HFFc6 (cell line): Measurements from ENCODE around the gene OR10H3. TPM values are rescaled to one million over a fixed set of nuclear protein-coding genes. Genes with fewer than 3 reads are reported as not detected.

Experiments
- DNase-seq: peaks from one replicate; pipeline ENCODE4 v3.0.0-alpha.2; 2018
- H3K27ac Mint-ChIP-seq: 2 replicates; pipeline ENCODE4 v1.8.0; 2020; ENCODE audit warnings: mild to moderate bottlenecking, mixed read lengths
- H3K27me3 Mint-ChIP-seq: 2 replicates; pipeline ENCODE4 v1.8.0; 2021; ENCODE audit warnings: mild to moderate bottlenecking, moderate library complexity, mixed read lengths; ENCODE audit not compliant: insufficient read depth
- H3K36me3 Mint-ChIP-seq: 2 replicates; pipeline ENCODE4 v1.8.0; 2021; ENCODE audit warnings: low read depth, mixed read lengths
- H3K4me1 Mint-ChIP-seq: 2 replicates; pipeline ENCODE4 v1.8.0; 2020; ENCODE audit warnings: low read depth, mixed read lengths
- H3K4me3 Mint-ChIP-seq: 2 replicates; pipeline ENCODE4 v1.8.0; 2020; ENCODE audit warnings: mild to moderate bottlenecking, moderate library complexity, mixed read lengths
- H3K9me3 Mint-ChIP-seq: 2 replicates; pipeline ENCODE4 v1.8.0; 2020; ENCODE audit warnings: mild to moderate bottlenecking, mixed read lengths
- total RNA-seq, 6 experiments: library from RNA; stranded (reverse); fragmentation: NEBNext Ultra II Directional; extraction: Animal tissue kit (Norgen Biotek cat#: 25700); gene quantifications; 2 replicates in 1 of 6; 3 replicates in 5 of 6; pipeline ENCODE4 v1.2.3, GENCODE V29; 2021
- TF ChIP-seq, protein P1 (sequence below): fragments of 200-600 bp; sonication (generic); IDR thresholded peaks from 2 replicates; pipeline ENCODE4 v1.5.0; 2021; ENCODE audit warnings: antibody characterized with exemption, mild to moderate bottlenecking

Gene OR10H3
- total RNA-seq, 6 experiments from 2014 or later, result not detected

DNA sequence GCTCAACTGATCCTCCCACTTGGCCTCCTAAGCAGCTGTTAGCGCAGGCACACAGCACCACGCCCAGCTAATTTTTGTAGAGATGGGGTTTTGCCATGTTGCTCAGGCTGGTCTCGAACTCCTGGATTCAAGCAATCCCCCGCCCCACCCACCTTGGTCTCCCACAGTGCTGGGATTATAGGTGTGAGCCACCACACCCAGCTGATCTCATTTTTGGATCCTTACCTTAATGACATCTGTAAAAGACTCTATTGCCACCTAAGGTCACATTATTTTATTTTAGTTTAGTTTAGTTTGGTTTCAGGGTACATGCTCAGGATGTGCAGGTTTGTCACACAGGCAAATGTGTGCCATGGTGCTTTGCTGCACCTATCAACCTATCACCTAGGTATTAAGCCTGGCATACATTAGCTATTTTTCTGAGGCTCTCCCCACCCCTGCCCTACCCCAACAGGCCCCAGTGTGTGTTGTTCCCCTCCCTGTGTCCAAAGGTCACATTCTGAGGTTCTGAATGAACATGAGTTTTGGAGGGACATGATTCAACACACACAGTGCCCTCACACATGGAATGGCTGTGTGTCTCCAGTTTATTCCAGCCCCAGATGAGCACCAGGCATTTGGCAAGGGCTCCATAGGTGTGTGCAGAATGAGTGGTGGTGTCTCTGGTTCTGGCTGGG lies 50.9 kb downstream of the OR10H3 start:
- Mint-ChIP-seq H3K4me1 (no peaks in the 10 kb centered on the region), H3K36me3 (no peaks in the 10 kb centered on the region; the same call in 1 of the 2 replicates), H3K27ac (no peak overlapping the region), H3K9me3 (peaks cover 45% of the 10 kb centered on the region), H3K27me3 (no peaks in the 10 kb centered on the region; the same call in 1 of the 2 replicates), H3K4me3 (no peak overlapping the region)
- no peak for DNase-seq
- TF ChIP-seq, protein P1, sequence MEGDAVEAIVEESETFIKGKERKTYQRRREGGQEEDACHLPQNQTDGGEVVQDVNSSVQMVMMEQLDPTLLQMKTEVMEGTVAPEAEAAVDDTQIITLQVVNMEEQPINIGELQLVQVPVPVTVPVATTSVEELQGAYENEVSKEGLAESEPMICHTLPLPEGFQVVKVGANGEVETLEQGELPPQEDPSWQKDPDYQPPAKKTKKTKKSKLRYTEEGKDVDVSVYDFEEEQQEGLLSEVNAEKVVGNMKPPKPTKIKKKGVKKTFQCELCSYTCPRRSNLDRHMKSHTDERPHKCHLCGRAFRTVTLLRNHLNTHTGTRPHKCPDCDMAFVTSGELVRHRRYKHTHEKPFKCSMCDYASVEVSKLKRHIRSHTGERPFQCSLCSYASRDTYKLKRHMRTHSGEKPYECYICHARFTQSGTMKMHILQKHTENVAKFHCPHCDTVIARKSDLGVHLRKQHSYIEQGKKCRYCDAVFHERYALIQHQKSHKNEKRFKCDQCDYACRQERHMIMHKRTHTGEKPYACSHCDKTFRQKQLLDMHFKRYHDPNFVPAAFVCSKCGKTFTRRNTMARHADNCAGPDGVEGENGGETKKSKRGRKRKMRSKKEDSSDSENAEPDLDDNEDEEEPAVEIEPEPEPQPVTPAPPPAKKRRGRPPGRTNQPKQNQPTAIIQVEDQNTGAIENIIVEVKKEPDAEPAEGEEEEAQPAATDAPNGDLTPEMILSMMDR, result no peak

DNA sequence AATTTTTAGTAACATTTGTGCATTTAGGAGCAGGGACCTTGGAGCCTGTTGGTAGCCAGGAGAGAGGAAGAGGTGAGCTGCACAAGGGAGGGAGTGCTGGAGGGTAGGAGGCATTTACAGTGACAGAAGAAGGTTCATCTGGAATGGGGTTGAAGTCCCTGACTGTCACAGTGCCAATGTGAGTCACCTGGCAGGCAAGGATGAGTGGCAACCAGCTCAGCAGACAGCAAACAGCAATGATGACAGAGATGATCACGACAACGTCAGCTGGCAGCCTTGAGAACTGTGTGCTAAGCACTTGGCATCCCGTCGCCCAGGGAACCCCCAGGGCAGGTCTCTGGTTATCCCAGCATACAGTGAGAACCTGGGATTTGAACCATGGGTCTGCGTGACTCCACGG lies 52.3 kb downstream of the OR10H3 start:
- Mint-ChIP-seq H3K4me1 (no peaks in the 10 kb centered on the region), H3K36me3 (peaks cover 4% of the 10 kb centered on the region), H3K27ac (no peak overlapping the region), H3K4me3 (no peak overlapping the region), H3K27me3 (no peaks in the 10 kb centered on the region; the same call in 1 of the 2 replicates), H3K9me3 (peaks cover 59% of the 10 kb centered on the region)
- DNase-seq, result no peak
- TF ChIP-seq, protein P1, result no peak

Other genes starting within 250 kb of the OR10H3 start
- not detected for gene CYP4F22, start 229.5 kb upstream of the OR10H3 start, total RNA-seq
- gene CYP4F8, start 122.8 kb upstream of the OR10H3 start, total RNA-seq, result not detected
- gene CYP4F3, start 97.1 kb upstream of the OR10H3 start, total RNA-seq, result not detected
- not detected for gene CYP4F12, start 64.9 kb upstream of the OR10H3 start, total RNA-seq
- not detected for gene OR10H2, start 10.0 kb upstream of the OR10H3 start, total RNA-seq
- not detected for gene OR10H5, start 49.7 kb downstream of the OR10H3 start, total RNA-seq
- not detected for gene OR10H1, start 77.7 kb downstream of the OR10H3 start, total RNA-seq
- gene CYP4F2, start 160.1 kb downstream of the OR10H3 start, total RNA-seq, result not detected
- not detected for gene CYP4F11, start 196.5 kb downstream of the OR10H3 start, total RNA-seq
- not detected for gene OR10H4, start 211.0 kb downstream of the OR10H3 start, total RNA-seq